Trophoblast cell (in vitro differentiated cells and primary cell): ENCODE measurements around the gene HACE1.

Source experiments
- DNase-seq, 2 donors: peaks; one replicate each; pipeline ENCODE4 v3.0.0-alpha.2; 2016
- H2AFZ ChIP-seq: 2 replicates; pipeline ENCODE4 v1.6.1; 2013; ENCODE audit warnings: low read length, moderate library complexity, mild to moderate bottlenecking; ENCODE audit not compliant: insufficient read depth, poor library complexity
- H2AK5ac ChIP-seq: 2 replicates; pipeline ENCODE4 v1.6.1; 2013; ENCODE audit warnings: mild to moderate bottlenecking, low read length
- H2BK120ac ChIP-seq: 2 replicates; pipeline ENCODE4 v1.6.1; 2013; ENCODE audit warnings: low read length, mild to moderate bottlenecking, moderate library complexity; ENCODE audit not compliant: insufficient read depth, poor library complexity
- H2BK12ac ChIP-seq: 2 replicates; pipeline ENCODE4 v1.6.1; 2013; ENCODE audit warnings: mild to moderate bottlenecking, low read length, moderate library complexity
- H2BK5ac ChIP-seq: 2 replicates; pipeline ENCODE4 v1.6.1; 2013; ENCODE audit warnings: low read length, low read depth, moderate library complexity, mild to moderate bottlenecking; ENCODE audit not compliant: poor library complexity
- H3K14ac ChIP-seq: 2 replicates; pipeline ENCODE4 v1.6.1; 2013; ENCODE audit warnings: mild to moderate bottlenecking, low read length
- H3K18ac ChIP-seq: 2 replicates; pipeline ENCODE4 v1.6.1; 2013; ENCODE audit warnings: mild to moderate bottlenecking, low read length
- H3K23ac ChIP-seq: 2 replicates; pipeline ENCODE4 v1.6.1; 2013; ENCODE audit warnings: low read length
- H3K27ac ChIP-seq: 2 replicates; pipeline ENCODE4 v1.5.1; 2013; ENCODE audit warnings: low read depth, mild to moderate bottlenecking, inconsistent platforms, low read length, moderate library complexity
- H3K27me3 ChIP-seq: 2 replicates; pipeline ENCODE4 v1.6.1; 2013; ENCODE audit warnings: inconsistent platforms, mild to moderate bottlenecking, low read length, moderate library complexity; ENCODE audit not compliant: insufficient read depth
- H3K36me3 ChIP-seq, 2 experiments: 1 replicate in 1 of 2; 2 replicates in 1 of 2; pipeline ENCODE4 v1.6.1; 2013; ENCODE audit warnings: low read length in 2 of 2, mild to moderate bottlenecking in 2 of 2, moderate library complexity in 1 of 2; ENCODE audit not compliant: insufficient read depth in 2 of 2, control insufficient read depth in 1 of 2
- H3K4ac ChIP-seq: 2 replicates; pipeline ENCODE4 v1.6.1; 2013; ENCODE audit warnings: low read depth, mild to moderate bottlenecking, low read length, moderate library complexity
- H3K4me1 ChIP-seq, 2 experiments: 1 replicate in 1 of 2; 2 replicates in 1 of 2; pipeline ENCODE4 v1.6.1; 2013; ENCODE audit warnings: low read length in 2 of 2, mild to moderate bottlenecking in 2 of 2, moderate library complexity in 1 of 2; ENCODE audit not compliant: insufficient read depth in 2 of 2, control insufficient read depth in 1 of 2
- H3K4me2 ChIP-seq: 2 replicates; pipeline ENCODE4 v1.6.1; 2013; ENCODE audit warnings: inconsistent platforms, mild to moderate bottlenecking, low read length, moderate library complexity
- H3K4me3 ChIP-seq: 2 replicates; pipeline ENCODE4 v1.5.1; 2013; ENCODE audit warnings: mild to moderate bottlenecking, low read depth, low read length, inconsistent platforms
- H3K79me1 ChIP-seq: one replicate; pipeline ENCODE4 v1.6.1; 2013; ENCODE audit warnings: low read length
- H3K79me2 ChIP-seq: 2 replicates; pipeline ENCODE4 v1.6.1; 2013; ENCODE audit warnings: low read length, mild to moderate bottlenecking; ENCODE audit not compliant: control insufficient read depth, insufficient read depth, poor library complexity
- H3K9ac ChIP-seq: 2 replicates; pipeline ENCODE4 v1.6.1; 2013; ENCODE audit warnings: mild to moderate bottlenecking, low read length
- H3K9me3 ChIP-seq: 2 replicates; pipeline ENCODE4 v1.6.1; 2013; ENCODE audit warnings: low read depth, mild to moderate bottlenecking, control low read depth, inconsistent platforms, low read length; ENCODE audit not compliant: insufficient read depth
- H4K12ac ChIP-seq: 2 replicates; pipeline ENCODE4 v1.6.1; 2013; ENCODE audit warnings: low read depth, mild to moderate bottlenecking, low read length, moderate library complexity
- H4K8ac ChIP-seq: 2 replicates; pipeline ENCODE4 v1.6.1; 2013; ENCODE audit warnings: low read depth, mild to moderate bottlenecking, low read length, moderate library complexity
- H4K91ac ChIP-seq: one replicate; pipeline ENCODE4 v1.6.1; 2013; ENCODE audit warnings: low read depth, mild to moderate bottlenecking, low read length, moderate library complexity
- WGBS: extraction: QIAGEN DNeasy Blood & Tissue Kit; methylation state at CpG from one replicate; pipeline ENCODE4 v1.1.7; 2013; ENCODE audit warnings: missing lambda C conversion rate; ENCODE audit not compliant: insufficient read length, insufficient coverage; ENCODE audit errors: extremely low coverage; 5-methylcytosine and 5-hydroxymethylcytosine counted together

The HACE1 gene

DNA sequence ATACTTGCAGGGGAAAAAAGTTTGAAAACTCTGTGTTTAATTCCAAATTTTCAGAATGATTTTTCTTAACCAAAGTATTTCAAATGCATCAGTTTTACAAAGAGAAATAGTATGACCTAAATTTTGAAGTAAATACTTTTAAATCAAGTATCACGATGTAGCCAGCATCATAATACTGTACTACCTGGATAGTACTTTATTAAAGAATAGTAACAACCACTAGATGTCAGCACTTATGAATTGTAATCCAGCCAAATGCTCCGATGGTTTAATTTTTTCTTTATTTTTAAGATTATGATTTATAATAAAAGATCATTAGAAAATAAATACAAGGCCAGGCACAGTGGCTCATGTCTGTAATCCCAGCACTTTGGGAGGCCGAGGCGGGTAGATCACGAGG is 37.2 kb upstream of the HACE1 start:
- Histone ChIP-seq H3K4me2 (no peak overlapping the region), H3K79me1 (no peaks in the 10 kb centered on the region), H3K36me3 (no peaks in the 10 kb centered on the region), H3K4me1 (no peaks in the 10 kb centered on the region), H3K27ac (no peak overlapping the region), H2AK5ac (no peak overlapping the region), H3K4ac (no peak overlapping the region), H3K14ac (no peak overlapping the region), H3K9me3 (no peaks in the 10 kb centered on the region), H2BK12ac (no peak overlapping the region), H3K23ac (no peak overlapping the region), H4K91ac (no peak overlapping the region), H3K27me3 (no peaks in the 10 kb centered on the region), H3K4me3 (no peak overlapping the region), H2AFZ (no peak overlapping the region), H4K8ac (no peak overlapping the region), H3K9ac (no peak overlapping the region), H3K18ac (no peak overlapping the region), H2BK120ac (no peak overlapping the region), H4K12ac (no peak overlapping the region), H3K79me2 (no peaks in the 10 kb centered on the region), H2BK5ac (no peak overlapping the region)
- peak in 1 of 2 donors; percentile 38 for DNase-seq
- WGBS = no CpG with 5 or more reads among the region's 5 CpGs

GRCh38 chr6:104888066-104888465 is 28.3 kb upstream of the HACE1 start:
- DNase-seq = no peak
- no CpG with 5 or more reads among the region's 3 CpGs for WGBS

DNA sequence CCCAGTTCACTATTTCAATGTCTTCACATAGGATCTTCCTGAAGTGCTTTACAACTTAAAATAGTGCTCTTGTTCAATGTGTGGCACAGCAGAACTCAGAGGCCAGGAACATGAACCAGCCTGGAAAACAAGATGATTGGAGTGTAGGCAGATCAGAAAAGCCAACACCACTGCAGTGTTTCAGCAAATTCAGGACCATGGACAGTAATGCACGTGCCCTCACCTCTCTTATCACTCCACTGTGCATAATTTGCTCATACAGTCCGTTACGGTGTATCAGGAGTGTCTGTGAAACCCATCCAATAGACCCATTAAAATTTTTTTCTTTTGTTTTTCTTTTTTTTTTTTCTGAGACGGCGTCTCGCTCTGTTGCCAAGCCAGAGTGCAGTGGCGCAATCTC is 27.6 kb upstream of the HACE1 start:
- H3K23ac ChIP-seq = no peak overlapping the region
- no CpG with 5 or more reads among the region's 7 CpGs for WGBS
- no peaks in the 10 kb centered on the region for H3K4me1 ChIP-seq
- no peak overlapping the region for H2AFZ ChIP-seq
- no peaks in the 10 kb centered on the region for H3K36me3 ChIP-seq
- H2BK12ac ChIP-seq = no peak overlapping the region
- H3K4me2 ChIP-seq = no peak overlapping the region
- no peak overlapping the region for H4K12ac ChIP-seq
- H3K4me3 ChIP-seq = no peak overlapping the region
- H3K14ac ChIP-seq = no peak overlapping the region
- no peak overlapping the region for H3K9ac ChIP-seq
- no peak overlapping the region for H4K91ac ChIP-seq
- H2AK5ac ChIP-seq = no peak overlapping the region
- peaks cover 7% of the 10 kb centered on the region for H3K9me3 ChIP-seq
- H3K27me3 ChIP-seq = no peaks in the 10 kb centered on the region
- no peak overlapping the region for H2BK120ac ChIP-seq
- H3K27ac ChIP-seq = no peak overlapping the region
- peak; percentile 14 to 82 for DNase-seq
- no peaks in the 10 kb centered on the region for H3K79me2 ChIP-seq
- no peaks in the 10 kb centered on the region for H3K79me1 ChIP-seq
- H3K4ac ChIP-seq = no peak overlapping the region
- H2BK5ac ChIP-seq = no peak overlapping the region
- no peak overlapping the region for H3K18ac ChIP-seq
- H4K8ac ChIP-seq = no peak overlapping the region

More at GRCh38 chr6:104888066-104888465, 28.3 kb upstream of the HACE1 start:
- Histone ChIP-seq H2BK120ac (no peak overlapping the region), H4K12ac (no peak overlapping the region), H3K4me1 (no peaks in the 10 kb centered on the region), H3K4me3 (no peak overlapping the region), H2AK5ac (no peak overlapping the region), H3K23ac (no peak overlapping the region), H3K79me2 (no peaks in the 10 kb centered on the region), H3K4ac (no peak overlapping the region), H3K14ac (no peak overlapping the region), H3K9me3 (peaks cover 7% of the 10 kb centered on the region), H3K27me3 (no peaks in the 10 kb centered on the region), H3K18ac (no peak overlapping the region), H3K36me3 (no peaks in the 10 kb centered on the region), H3K4me2 (no peak overlapping the region), H2BK12ac (no peak overlapping the region), H4K8ac (no peak overlapping the region), H3K79me1 (no peaks in the 10 kb centered on the region), H3K9ac (no peak overlapping the region), H2AFZ (no peak overlapping the region), H2BK5ac (no peak overlapping the region), H3K27ac (no peak overlapping the region), H4K91ac (no peak overlapping the region)

GRCh38 chr6:104885518-104886043 is 25.9 kb upstream of the HACE1 start:
- Histone ChIP-seq H3K4me3 (no peak overlapping the region), H3K14ac (no peak overlapping the region)

More at GRCh38 chr6:104885518-104886043, 25.9 kb upstream of the HACE1 start:
- no peak overlapping the region for H4K8ac ChIP-seq
- no peak overlapping the region for H3K27ac ChIP-seq
- H3K9me3 ChIP-seq = peaks cover 7% of the 10 kb centered on the region
- H4K12ac ChIP-seq = no peak overlapping the region
- no peak overlapping the region for H3K4ac ChIP-seq
- no peak overlapping the region for H2AK5ac ChIP-seq
- no peak overlapping the region for H2AFZ ChIP-seq
- no peak overlapping the region for H3K9ac ChIP-seq
- H3K4me2 ChIP-seq = no peak overlapping the region
- H2BK5ac ChIP-seq = no peak overlapping the region
- no peaks in the 10 kb centered on the region for H3K4me1 ChIP-seq
- H2BK12ac ChIP-seq = no peak overlapping the region
- no peak for DNase-seq
- no peak overlapping the region for H3K23ac ChIP-seq
- no peak overlapping the region for H3K18ac ChIP-seq
- no CpG with 5 or more reads among the region's 19 CpGs for WGBS
- no peaks in the 10 kb centered on the region for H3K79me1 ChIP-seq
- no peaks in the 10 kb centered on the region for H3K36me3 ChIP-seq
- no peak overlapping the region for H2BK120ac ChIP-seq
- no peak overlapping the region for H4K91ac ChIP-seq
- H3K27me3 ChIP-seq = no peaks in the 10 kb centered on the region
- H3K79me2 ChIP-seq = no peaks in the 10 kb centered on the region
